GM12874 (cell line): ENCODE measurements around the gene TUBA4B.

ENCODE experiments used
- CTCF ChIP-seq: IDR thresholded peaks from 2 replicates; pipeline ENCODE4 v1.5.1; 2011; ENCODE audit warnings: low read depth, mild to moderate bottlenecking, control low read depth, low read length, moderate library complexity; ENCODE audit not compliant: insufficient read depth

Gene TUBA4B

GRCh38 chr2:219314804-219315468, 61.9 kb downstream of the TUBA4B start:
- TF ChIP-seq CTCF: no peak
